ENCODE data around the gene TBX20. TPM values are rescaled to one million over a fixed set of nuclear protein-coding genes. Genes with fewer than 3 reads are reported as not detected.

The TBX20 gene
- total RNA-seq, 1 experiment from 2014 or later, result not detected

DNA sequence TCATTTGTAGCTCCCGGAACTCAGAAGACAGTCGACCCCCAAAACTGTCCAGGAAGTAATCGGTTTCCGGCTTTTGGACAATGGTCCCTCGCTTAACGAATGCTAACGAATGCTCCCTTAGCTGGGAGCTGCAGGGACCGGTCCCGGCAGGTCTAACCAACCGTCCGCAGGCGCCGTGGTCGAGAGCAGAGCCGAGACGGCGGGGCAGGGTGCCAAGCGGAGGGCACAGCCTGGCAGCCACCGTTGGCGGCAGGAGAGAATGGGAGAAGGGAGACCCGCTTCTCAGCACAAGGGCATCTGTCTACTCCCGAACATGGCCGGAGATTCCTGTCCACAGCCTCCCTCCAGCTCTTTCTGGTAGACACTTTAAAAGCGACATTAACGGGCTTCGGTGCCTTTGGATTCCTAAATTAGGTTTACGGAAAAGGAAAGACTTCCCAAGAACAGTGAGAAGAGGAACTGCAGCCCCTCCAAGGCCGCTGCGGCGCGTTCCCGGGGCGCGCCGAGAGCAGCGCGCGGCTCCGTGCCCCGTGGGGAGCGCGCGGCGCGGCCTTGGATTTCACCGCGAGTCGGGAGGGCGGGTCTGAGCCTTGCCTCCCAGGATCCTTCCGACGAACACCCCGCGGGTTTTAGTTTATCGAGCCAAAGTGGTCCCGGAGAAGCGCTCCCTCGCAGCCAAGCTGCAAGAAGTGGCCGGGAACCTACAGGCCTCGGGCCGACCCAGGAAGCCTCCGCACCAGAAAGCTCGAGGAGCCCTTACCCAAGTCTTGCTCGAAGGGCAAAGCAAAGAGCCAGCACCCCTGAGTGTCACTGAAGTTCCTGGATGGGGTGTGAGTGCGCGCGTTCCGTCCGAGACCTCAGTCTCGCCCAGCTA, 3.6 kb upstream of the TBX20 start:
- TF ChIP-seq, protein P1, sequence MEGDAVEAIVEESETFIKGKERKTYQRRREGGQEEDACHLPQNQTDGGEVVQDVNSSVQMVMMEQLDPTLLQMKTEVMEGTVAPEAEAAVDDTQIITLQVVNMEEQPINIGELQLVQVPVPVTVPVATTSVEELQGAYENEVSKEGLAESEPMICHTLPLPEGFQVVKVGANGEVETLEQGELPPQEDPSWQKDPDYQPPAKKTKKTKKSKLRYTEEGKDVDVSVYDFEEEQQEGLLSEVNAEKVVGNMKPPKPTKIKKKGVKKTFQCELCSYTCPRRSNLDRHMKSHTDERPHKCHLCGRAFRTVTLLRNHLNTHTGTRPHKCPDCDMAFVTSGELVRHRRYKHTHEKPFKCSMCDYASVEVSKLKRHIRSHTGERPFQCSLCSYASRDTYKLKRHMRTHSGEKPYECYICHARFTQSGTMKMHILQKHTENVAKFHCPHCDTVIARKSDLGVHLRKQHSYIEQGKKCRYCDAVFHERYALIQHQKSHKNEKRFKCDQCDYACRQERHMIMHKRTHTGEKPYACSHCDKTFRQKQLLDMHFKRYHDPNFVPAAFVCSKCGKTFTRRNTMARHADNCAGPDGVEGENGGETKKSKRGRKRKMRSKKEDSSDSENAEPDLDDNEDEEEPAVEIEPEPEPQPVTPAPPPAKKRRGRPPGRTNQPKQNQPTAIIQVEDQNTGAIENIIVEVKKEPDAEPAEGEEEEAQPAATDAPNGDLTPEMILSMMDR (conservative IDR thresholded peaks at IDR 0.05), result no peak
- Mint-ChIP-seq H3K4me1 (peaks cover 46 to 63% of the 10 kb centered on the region in 2 experiments), H3K27ac (no peak overlapping the region), H3K36me3 (ENCODE audit: insufficient read depth in 1 of 3, low read depth in 3 of 3) (no peaks in the 10 kb centered on the region), H3K4me3 (peak overlapping the region; percentile 54 to 84), H3K27me3 (ENCODE audit: low read depth) (peaks cover 99% of the 10 kb centered on the region), H3K9me3 (no peaks in the 10 kb centered on the region; a peak in 1 of 5 replicates)
- DNase-seq, result peak; percentile 60
- Histone ChIP-seq H3K9me3 (ENCODE audit: control insufficient read depth, low read depth, low read length) (no peaks in the 10 kb centered on the region), H3K9ac (ENCODE audit: extremely low read depth, insufficient read length, low read length) (no peak overlapping the region), H2BK120ac (ENCODE audit: low read depth, low read length, poor library complexity, severe bottlenecking) (no peak overlapping the region), H3K56ac (ENCODE audit: insufficient read length, low read depth, low read length) (no peak overlapping the region), H2AK5ac (ENCODE audit: insufficient read length, low read length) (no peak overlapping the region), H2AFZ (ENCODE audit: low read length) (no peak overlapping the region), H2BK15ac (ENCODE audit: low read depth, low read length) (no peak overlapping the region), H3K4me2 (ENCODE audit: insufficient read depth, insufficient read length, low read length) (peak overlapping the region; percentile 81), H4K91ac (ENCODE audit: insufficient read length, low read depth, low read length) (no peak overlapping the region), H3K4ac (ENCODE audit: low read depth, low read length) (no peak overlapping the region), H3K18ac (ENCODE audit: insufficient read length, low read depth, low read length) (no peak overlapping the region), H2BK20ac (ENCODE audit: low read depth, low read length, poor library complexity, severe bottlenecking) (no peak overlapping the region), H3K23ac (ENCODE audit: insufficient read length, low read depth, low read length) (no peak overlapping the region), H3K79me1 (ENCODE audit: insufficient read depth, low read depth, low read length, poor library complexity, severe bottlenecking) (no peaks in the 10 kb centered on the region), H3T11ph (ENCODE audit: low read length) (no peak overlapping the region), H2BK12ac (ENCODE audit: insufficient read length, low read depth, low read length) (no peak overlapping the region), H3K79me2 (ENCODE audit: insufficient read depth, low read length) (no peaks in the 10 kb centered on the region), H3K27me3 (ENCODE audit: insufficient read depth, low read length) (peaks cover 93% of the 10 kb centered on the region), H3K23me2 (ENCODE audit: insufficient read length, low read depth, low read length, poor library complexity, severe bottlenecking) (peaks cover 32% of the 10 kb centered on the region), H4K5ac (ENCODE audit: insufficient read length, low read depth, low read length) (no peak overlapping the region), H4K8ac (replicated peaks; ENCODE audit: insufficient read length, low read depth, low read length) (no peak overlapping the region), H4K20me1 (ENCODE audit: control insufficient read depth, insufficient read depth, insufficient read length) (no peaks in the 10 kb centered on the region), H3K14ac (ENCODE audit: insufficient read depth, low read length) (no peak overlapping the region), H2BK5ac (ENCODE audit: insufficient read length, low read length) (no peak overlapping the region), H3K27ac (ENCODE audit: insufficient read length, low read depth, low read length) (no peak overlapping the region), H3K4me1 (ENCODE audit: insufficient read depth, low read length) (peaks cover 9% of the 10 kb centered on the region)
- no CpG with 5 or more reads among the region's 69 CpGs for WGBS (ENCODE audit: extremely low coverage, insufficient read length, low lambda C conversion rate)
